Activated naive CD4-positive, alpha-beta T cell treated with anti-CD3 and anti-CD28 coated beads, Interleukin-2, amount 50 U/mL, for 16 hours (primary cell): ENCODE results near the gene CNGB1.
"Not testable (repeated sequence)": the region's sequence is repeated elsewhere in the genome, so short reads cannot be mapped to it uniquely, and the experiment has no call there.

ENCODE experiments used
- DNase-seq: peaks from one replicate; pipeline ENCODE4 v3.0.0-alpha.2; 2020

CNGB1 gene

GRCh38 chr16:57900796-57901479 is 70.0 kb downstream of the CNGB1 start:
- DNase-seq, result no peak

GRCh38 chr16:57899771-57900661 is 70.9 kb downstream of the CNGB1 start:
- DNase-seq, result peak; percentile 75

- DNase-seq, result no peak
Observed at GRCh38 chr16:57898961-57899360, 72.0 kb downstream of the CNGB1 start.

GRCh38 chr16:57897996-57898395 is 72.9 kb downstream of the CNGB1 start:
- DNase-seq, result no peak

- no peak for DNase-seq
Observed at GRCh38 chr16:57897053-57897784, 73.7 kb downstream of the CNGB1 start.

- DNase-seq, result not testable (repeated sequence)
Observed at GRCh38 chr16:57895081-57895547, 75.8 kb downstream of the CNGB1 start.

- DNase-seq, result no peak
Observed at GRCh38 chr16:57894390-57895080, 76.4 kb downstream of the CNGB1 start.

- no peak for DNase-seq
Observed at GRCh38 chr16:57893559-57894389, 77.2 kb downstream of the CNGB1 start.

GRCh38 chr16:57893217-57893558 is 77.7 kb downstream of the CNGB1 start:
- no peak for DNase-seq

GRCh38 chr16:57892447-57893096 is 78.4 kb downstream of the CNGB1 start:
- DNase-seq, result no peak

GRCh38 chr16:57892041-57892440 is 78.9 kb downstream of the CNGB1 start:
- no peak for DNase-seq

- DNase-seq, result no peak
Observed at GRCh38 chr16:57890752-57891111, 80.2 kb downstream of the CNGB1 start.

GRCh38 chr16:57889960-57890751 is 80.8 kb downstream of the CNGB1 start:
- DNase-seq, result no peak

GRCh38 chr16:57889522-57889921 is 81.4 kb downstream of the CNGB1 start:
- DNase-seq, result no peak

- DNase-seq, result no peak
Observed at GRCh38 chr16:57889111-57889510, 81.8 kb downstream of the CNGB1 start.

GRCh38 chr16:57888128-57888527 is 82.8 kb downstream of the CNGB1 start:
- DNase-seq, result no peak

GRCh38 chr16:57887711-57888110 is 83.2 kb downstream of the CNGB1 start:
- DNase-seq, result no peak

GRCh38 chr16:57886427-57886826 is 84.5 kb downstream of the CNGB1 start:
- DNase-seq, result no peak

- DNase-seq, result no peak
Observed at GRCh38 chr16:57884655-57885133, 86.2 kb downstream of the CNGB1 start.

GRCh38 chr16:57883953-57884654 is 86.8 kb downstream of the CNGB1 start:
- DNase-seq, result no peak
